GM04504 (cell line): ENCODE data around the gene SLC24A3.

Source experiments
- DNase-seq: peaks from one replicate; pipeline ENCODE4 v3.0.0-alpha.2; 2012; ENCODE audit warnings: low read depth

SLC24A3 gene

GRCh38 chr20:19302714-19303113 lies 90.3 kb downstream of the SLC24A3 start:
- DNase-seq = no peak

GRCh38 chr20:19304389-19304788 lies 91.9 kb downstream of the SLC24A3 start:
- DNase-seq = no peak

GRCh38 chr20:19304886-19305415 lies 92.5 kb downstream of the SLC24A3 start:
- DNase-seq = no peak

GRCh38 chr20:19308146-19308545 lies 95.7 kb downstream of the SLC24A3 start:
- DNase-seq = no peak

- DNase-seq = no peak
Measured at GRCh38 chr20:19310541-19310940, 98.1 kb downstream of the SLC24A3 start.

- DNase-seq = no peak
Measured at GRCh38 chr20:19313342-19314069, 101.1 kb downstream of the SLC24A3 start.

- DNase-seq = no peak
Measured at GRCh38 chr20:19314621-19315020, 102.2 kb downstream of the SLC24A3 start.

GRCh38 chr20:19317237-19318069 lies 105.0 kb downstream of the SLC24A3 start:
- no peak for DNase-seq

GRCh38 chr20:19318610-19319009 lies 106.2 kb downstream of the SLC24A3 start:
- no peak for DNase-seq

GRCh38 chr20:19320005-19320404 lies 107.6 kb downstream of the SLC24A3 start:
- no peak for DNase-seq

GRCh38 chr20:19321176-19321575 lies 108.7 kb downstream of the SLC24A3 start:
- DNase-seq = no peak

- no peak for DNase-seq
Measured at GRCh38 chr20:19322061-19322985, 109.9 kb downstream of the SLC24A3 start.

- DNase-seq = no peak
Measured at GRCh38 chr20:19327401-19327800, 115.0 kb downstream of the SLC24A3 start.

- DNase-seq = no peak
Measured at GRCh38 chr20:19328676-19329075, 116.2 kb downstream of the SLC24A3 start.

GRCh38 chr20:19330038-19330437 lies 117.6 kb downstream of the SLC24A3 start:
- DNase-seq = no peak

- no peak for DNase-seq
Measured at GRCh38 chr20:19330731-19331130, 118.3 kb downstream of the SLC24A3 start.

- DNase-seq = no peak
Measured at GRCh38 chr20:19333563-19333962, 121.1 kb downstream of the SLC24A3 start.

- DNase-seq = no peak
Measured at GRCh38 chr20:19335341-19335740, 122.9 kb downstream of the SLC24A3 start.

GRCh38 chr20:19335916-19336315 lies 123.5 kb downstream of the SLC24A3 start:
- DNase-seq = no peak

GRCh38 chr20:19336631-19337030 lies 124.2 kb downstream of the SLC24A3 start:
- DNase-seq = no peak

- DNase-seq = no peak
Measured at GRCh38 chr20:19338380-19338779, 125.9 kb downstream of the SLC24A3 start.

- DNase-seq = no peak
Measured at GRCh38 chr20:19338960-19339359, 126.5 kb downstream of the SLC24A3 start.
